Measurements from ENCODE around the gene ADORA2A.

Gene ADORA2A

GRCh38 chr22:24402460-24403192, 24.8 kb upstream of the ADORA2A start:
- DNase-seq (ENCODE audit: low read depth in 4 of 4, low spot score in 1 of 4), result no peak

GRCh38 chr22:24403346-24403745, 24.1 kb upstream of the ADORA2A start:
- no peak for DNase-seq (ENCODE audit: low read depth in 4 of 4, low spot score in 1 of 4)

GRCh38 chr22:24404561-24405275, 22.7 kb upstream of the ADORA2A start:
- no peak for DNase-seq (ENCODE audit: low read depth in 4 of 4, low spot score in 1 of 4)

- DNase-seq (ENCODE audit: low read depth in 4 of 4, low spot score in 1 of 4), result no peak
Observed at GRCh38 chr22:24405631-24406321, 21.6 kb upstream of the ADORA2A start.

- DNase-seq (ENCODE audit: low read depth in 4 of 4, low spot score in 1 of 4), result no peak
Observed at GRCh38 chr22:24406322-24407277, 20.8 kb upstream of the ADORA2A start.

GRCh38 chr22:24407278-24407665, 20.1 kb upstream of the ADORA2A start:
- no peak for DNase-seq (ENCODE audit: low read depth in 4 of 4, low spot score in 1 of 4)

GRCh38 chr22:24407884-24408283, 19.5 kb upstream of the ADORA2A start:
- DNase-seq (ENCODE audit: low read depth in 4 of 4, low spot score in 1 of 4), result no peak

GRCh38 chr22:24408630-24409029, 18.8 kb upstream of the ADORA2A start:
- DNase-seq (ENCODE audit: low read depth in 4 of 4, low spot score in 1 of 4), result no peak

- DNase-seq (ENCODE audit: low read depth in 4 of 4, low spot score in 1 of 4), result no peak
Observed at GRCh38 chr22:24409707-24410106, 17.7 kb upstream of the ADORA2A start.

- no peak for DNase-seq (ENCODE audit: low read depth in 4 of 4, low spot score in 1 of 4)
Observed at GRCh38 chr22:24410110-24410856, 17.1 kb upstream of the ADORA2A start.

GRCh38 chr22:24411256-24412004, 16.0 kb upstream of the ADORA2A start:
- no peak for DNase-seq (ENCODE audit: low read depth in 4 of 4, low spot score in 1 of 4)

- DNase-seq (ENCODE audit: low read depth in 4 of 4, low spot score in 1 of 4), result no peak
Observed at GRCh38 chr22:24412274-24412673, 15.1 kb upstream of the ADORA2A start.

GRCh38 chr22:24413271-24413670, 14.1 kb upstream of the ADORA2A start:
- no peak for DNase-seq (ENCODE audit: low read depth in 4 of 4, low spot score in 1 of 4)

- DNase-seq (ENCODE audit: low read depth in 4 of 4, low spot score in 1 of 4), result no peak
Observed at GRCh38 chr22:24413736-24414385, 13.5 kb upstream of the ADORA2A start.

GRCh38 chr22:24414523-24414922, 12.9 kb upstream of the ADORA2A start:
- no peak for DNase-seq (ENCODE audit: low read depth in 4 of 4, low spot score in 1 of 4)

- DNase-seq (ENCODE audit: low read depth in 4 of 4, low spot score in 1 of 4), result no peak
Observed at GRCh38 chr22:24414984-24415945, 12.1 kb upstream of the ADORA2A start.

GRCh38 chr22:24416095-24416494, 11.3 kb upstream of the ADORA2A start:
- no peak for DNase-seq (ENCODE audit: low read depth in 4 of 4, low spot score in 1 of 4)

- DNase-seq (ENCODE audit: low read depth in 4 of 4, low spot score in 1 of 4), result no peak
Observed at GRCh38 chr22:24416611-24417010, 10.8 kb upstream of the ADORA2A start.

All from stimulated activated CD4-positive, alpha-beta T cell treated with anti-CD3 and anti-CD28 coated beads, Interleukin-1b, Interleukin-23, amount 100 ng/mL, for 24 hours (primary cell).